Naive B cell (primary cell): ENCODE data around the gene CLCA4. TPM values are rescaled to one million over a fixed set of nuclear protein-coding genes. Genes with fewer than 3 reads are reported as not detected.

Source experiments
- ATAC-seq, 2 donors: fragments of 150-1000 bp; cut with Tn5 transposase; 2 replicates each; pipeline ENCODE4 v1.10.0; 2021; ENCODE audit warnings: low read depth in 2 of 2, mild to moderate bottlenecking in 2 of 2, moderate library complexity in 2 of 2
- DNase-seq: peaks from one replicate; pipeline ENCODE4 v3.0.0; 2022
- H3K27ac Mint-ChIP-seq, 6 donors: one replicate each; pipeline ENCODE4 v1.8.0; 2020 to 2022; ENCODE audit warnings: mild to moderate bottlenecking in 6 of 6, mixed read lengths in 6 of 6, moderate library complexity in 5 of 6, inconsistent platforms in 2 of 6
- H3K27me3 Mint-ChIP-seq, 3 donors: one replicate each; pipeline ENCODE4 v1.8.0; 2021 to 2022; ENCODE audit warnings: mixed read lengths in 3 of 3, mild to moderate bottlenecking in 1 of 3
- H3K36me3 Mint-ChIP-seq, 2 donors: one replicate each; pipeline ENCODE4 v1.8.0; 2020 to 2022; ENCODE audit warnings: mixed read lengths in 2 of 2, inconsistent platforms in 1 of 2, mild to moderate bottlenecking in 1 of 2
- H3K4me1 Mint-ChIP-seq, 3 donors: one replicate each; pipeline ENCODE4 v1.8.0; 2020 to 2022; ENCODE audit warnings: mixed read lengths in 3 of 3, inconsistent platforms in 1 of 3, mild to moderate bottlenecking in 1 of 3, moderate library complexity in 1 of 3
- H3K4me3 Mint-ChIP-seq, 8 donors: one replicate each; pipeline ENCODE4 v1.8.0; 2020 to 2022; ENCODE audit warnings: mild to moderate bottlenecking in 8 of 8, mixed read lengths in 8 of 8, moderate library complexity in 8 of 8, inconsistent platforms in 2 of 8
- H3K9me3 Mint-ChIP-seq, 7 donors: one replicate each; pipeline ENCODE4 v1.8.0; 2020 to 2022; ENCODE audit warnings: mixed read lengths in 7 of 7, mild to moderate bottlenecking in 5 of 7, inconsistent platforms in 2 of 7, moderate library complexity in 1 of 7
- polyA plus RNA-seq, 6 donors: library from polyadenylated mRNA; unstranded; fragments of 300-500 nt; fragmentation: Illumina TruSeq; gene quantifications; one replicate each; pipeline ENCODE4 v1.2.3, GENCODE V29; 2021; ENCODE audit warnings: low read depth in 6 of 6

Gene CLCA4
- polyA plus RNA-seq, 6 donors from 2014 or later: not detected

GRCh38 chr1:86515597-86515996, 31.3 kb upstream of the CLCA4 start:
- peak in 1 of 2 donors; percentile 39 for ATAC-seq
- no peak for DNase-seq
- H3K36me3 Mint-ChIP-seq: no peaks in the 10 kb centered on the region
- no peaks in the 10 kb centered on the region for H3K27me3 Mint-ChIP-seq
- H3K4me3 Mint-ChIP-seq: no peak overlapping the region
- H3K4me1 Mint-ChIP-seq: no peaks in the 10 kb centered on the region
- peaks cover 0 to 1% (median 0%) of the 10 kb centered on the region in 7 donors for H3K9me3 Mint-ChIP-seq
- peak overlapping the region in 1 of 6 donors; percentile 53 for H3K27ac Mint-ChIP-seq

GRCh38 chr1:86516335-86516734, 30.5 kb upstream of the CLCA4 start:
- no peak for DNase-seq
- Mint-ChIP-seq H3K9me3 (peaks cover 0 to 1% (median 0%) of the 10 kb centered on the region in 7 donors), H3K27me3 (no peaks in the 10 kb centered on the region), H3K4me1 (no peaks in the 10 kb centered on the region), H3K36me3 (no peaks in the 10 kb centered on the region), H3K27ac (peak overlapping the region in 1 of 6 donors; percentile 5), H3K4me3 (no peak overlapping the region)
- ATAC-seq: no peak

- Mint-ChIP-seq H3K36me3 (no peaks in the 10 kb centered on the region), H3K9me3 (no peaks in the 10 kb centered on the region), H3K4me1 (no peaks in the 10 kb centered on the region), H3K4me3 (no peak overlapping the region), H3K27me3 (no peaks in the 10 kb centered on the region), H3K27ac (no peak overlapping the region)
- DNase-seq (no peak), ATAC-seq (no peak)
Observed at GRCh38 chr1:86517336-86517735, 29.5 kb upstream of the CLCA4 start.

GRCh38 chr1:86520789-86521521, 25.9 kb upstream of the CLCA4 start:
- H3K36me3 Mint-ChIP-seq: no peaks in the 10 kb centered on the region
- peaks cover 0 to 5% (median 2%) of the 10 kb centered on the region in 7 donors for H3K9me3 Mint-ChIP-seq
- no peak overlapping the region for H3K4me3 Mint-ChIP-seq
- peaks cover 0 to 9% (median 0%) of the 10 kb centered on the region in 3 donors for H3K27me3 Mint-ChIP-seq
- H3K4me1 Mint-ChIP-seq: no peaks in the 10 kb centered on the region
- no peak overlapping the region for H3K27ac Mint-ChIP-seq
- ATAC-seq: no peak
- DNase-seq: no peak

- no peak for DNase-seq
- Mint-ChIP-seq H3K27me3 (peaks cover 0 to 12% (median 0%) of the 10 kb centered on the region in 3 donors), H3K9me3 (peaks cover 0 to 5% (median 2%) of the 10 kb centered on the region in 7 donors), H3K36me3 (no peaks in the 10 kb centered on the region), H3K27ac (no peak overlapping the region), H3K4me1 (no peaks in the 10 kb centered on the region), H3K4me3 (no peak overlapping the region)
- no peak for ATAC-seq
Observed at GRCh38 chr1:86521522-86521891, 25.4 kb upstream of the CLCA4 start.

GRCh38 chr1:86522240-86522639, 24.6 kb upstream of the CLCA4 start:
- peaks cover 0 to 12% (median 0%) of the 10 kb centered on the region in 3 donors for H3K27me3 Mint-ChIP-seq
- no peaks in the 10 kb centered on the region for H3K4me1 Mint-ChIP-seq
- H3K9me3 Mint-ChIP-seq: peaks cover 0 to 5% (median 2%) of the 10 kb centered on the region in 7 donors
- H3K4me3 Mint-ChIP-seq: no peak overlapping the region
- H3K36me3 Mint-ChIP-seq: no peaks in the 10 kb centered on the region
- ATAC-seq (no peak), DNase-seq (no peak)
- H3K27ac Mint-ChIP-seq: no peak overlapping the region

GRCh38 chr1:86523670-86524354, 23.1 kb upstream of the CLCA4 start:
- Mint-ChIP-seq H3K27me3 (peaks cover 0 to 12% (median 0%) of the 10 kb centered on the region in 3 donors), H3K9me3 (peaks cover 0 to 5% (median 2%) of the 10 kb centered on the region in 7 donors), H3K4me1 (no peaks in the 10 kb centered on the region), H3K27ac (no peak overlapping the region), H3K4me3 (no peak overlapping the region), H3K36me3 (no peaks in the 10 kb centered on the region)
- DNase-seq (no peak), ATAC-seq (no peak)

- peaks cover 0 to 12% (median 2%) of the 10 kb centered on the region in 3 donors for H3K27me3 Mint-ChIP-seq
- ATAC-seq (no peak), DNase-seq (no peak)
- no peaks in the 10 kb centered on the region for H3K4me1 Mint-ChIP-seq
- peaks cover 0 to 5% (median 2%) of the 10 kb centered on the region in 7 donors for H3K9me3 Mint-ChIP-seq
- H3K4me3 Mint-ChIP-seq: no peak overlapping the region
- H3K36me3 Mint-ChIP-seq: no peaks in the 10 kb centered on the region
- H3K27ac Mint-ChIP-seq: no peak overlapping the region
Observed at GRCh38 chr1:86527306-86527705, 19.6 kb upstream of the CLCA4 start.

- no peak overlapping the region for H3K4me3 Mint-ChIP-seq
- ATAC-seq: no peak
- peaks cover 0 to 3% (median 0%) of the 10 kb centered on the region in 7 donors for H3K9me3 Mint-ChIP-seq
- H3K4me1 Mint-ChIP-seq: no peaks in the 10 kb centered on the region
- H3K36me3 Mint-ChIP-seq: no peaks in the 10 kb centered on the region
- no peak for DNase-seq
- peaks cover 6 to 15% (median 12%) of the 10 kb centered on the region in 3 donors for H3K27me3 Mint-ChIP-seq
- no peak overlapping the region for H3K27ac Mint-ChIP-seq
Observed at GRCh38 chr1:86530211-86530845, 16.6 kb upstream of the CLCA4 start.

- ATAC-seq: no peak
- Mint-ChIP-seq H3K36me3 (no peaks in the 10 kb centered on the region), H3K27me3 (peaks cover 20 to 52% (median 25%) of the 10 kb centered on the region in 3 donors), H3K27ac (no peak overlapping the region), H3K9me3 (no peaks in the 10 kb centered on the region), H3K4me1 (no peaks in the 10 kb centered on the region), H3K4me3 (no peak overlapping the region)
- DNase-seq: no peak
Observed at GRCh38 chr1:86537928-86538695, 8.8 kb upstream of the CLCA4 start.

GRCh38 chr1:86538775-86539174, 8.1 kb upstream of the CLCA4 start:
- no peaks in the 10 kb centered on the region for H3K4me1 Mint-ChIP-seq
- H3K36me3 Mint-ChIP-seq: no peaks in the 10 kb centered on the region
- H3K27ac Mint-ChIP-seq: no peak overlapping the region
- peaks cover 16 to 46% (median 22%) of the 10 kb centered on the region in 3 donors for H3K27me3 Mint-ChIP-seq
- no peak overlapping the region for H3K4me3 Mint-ChIP-seq
- no peak for ATAC-seq
- no peaks in the 10 kb centered on the region for H3K9me3 Mint-ChIP-seq
- DNase-seq: no peak

- ATAC-seq (no peak), DNase-seq (no peak)
- H3K36me3 Mint-ChIP-seq: no peaks in the 10 kb centered on the region
- H3K9me3 Mint-ChIP-seq: peaks cover 0 to 11% (median 6%) of the 10 kb centered on the region in 7 donors
- no peak overlapping the region for H3K27ac Mint-ChIP-seq
- no peak overlapping the region for H3K4me3 Mint-ChIP-seq
- no peaks in the 10 kb centered on the region for H3K4me1 Mint-ChIP-seq
- H3K27me3 Mint-ChIP-seq: peaks cover 6 to 30% (median 26%) of the 10 kb centered on the region in 3 donors
Observed at GRCh38 chr1:86541859-86542258, 5.0 kb upstream of the CLCA4 start.

GRCh38 chr1:86542631-86543030, 4.2 kb upstream of the CLCA4 start:
- H3K4me3 Mint-ChIP-seq: peak overlapping the region in 1 of 8 donors; percentile 51
- peaks cover 6 to 28% (median 26%) of the 10 kb centered on the region in 3 donors for H3K27me3 Mint-ChIP-seq
- H3K9me3 Mint-ChIP-seq: peaks cover 0 to 11% (median 6%) of the 10 kb centered on the region in 7 donors
- DNase-seq (no peak), ATAC-seq (no peak)
- no peak overlapping the region for H3K27ac Mint-ChIP-seq
- no peaks in the 10 kb centered on the region for H3K36me3 Mint-ChIP-seq
- H3K4me1 Mint-ChIP-seq: no peaks in the 10 kb centered on the region
